Stimulated activated CD4-positive, alpha-beta T cell treated with anti-CD3 and anti-CD28 coated beads, Interleukin-15, amount 100 ng/mL, for 1 hour (primary cell): ENCODE data around the gene LYPD6.
"Not testable (repeated sequence)": the region's sequence is repeated elsewhere in the genome, so short reads cannot be mapped to it uniquely, and the experiment has no call there.

Experiments
- DNase-seq, 2 donors: peaks; one replicate each; pipeline ENCODE4 v3.0.0-alpha.2; 2020; ENCODE audit warnings: low read depth in 1 of 2, low spot score in 1 of 2

Gene LYPD6, protein sequence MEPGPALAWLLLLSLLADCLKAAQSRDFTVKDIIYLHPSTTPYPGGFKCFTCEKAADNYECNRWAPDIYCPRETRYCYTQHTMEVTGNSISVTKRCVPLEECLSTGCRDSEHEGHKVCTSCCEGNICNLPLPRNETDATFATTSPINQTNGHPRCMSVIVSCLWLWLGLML

DNA sequence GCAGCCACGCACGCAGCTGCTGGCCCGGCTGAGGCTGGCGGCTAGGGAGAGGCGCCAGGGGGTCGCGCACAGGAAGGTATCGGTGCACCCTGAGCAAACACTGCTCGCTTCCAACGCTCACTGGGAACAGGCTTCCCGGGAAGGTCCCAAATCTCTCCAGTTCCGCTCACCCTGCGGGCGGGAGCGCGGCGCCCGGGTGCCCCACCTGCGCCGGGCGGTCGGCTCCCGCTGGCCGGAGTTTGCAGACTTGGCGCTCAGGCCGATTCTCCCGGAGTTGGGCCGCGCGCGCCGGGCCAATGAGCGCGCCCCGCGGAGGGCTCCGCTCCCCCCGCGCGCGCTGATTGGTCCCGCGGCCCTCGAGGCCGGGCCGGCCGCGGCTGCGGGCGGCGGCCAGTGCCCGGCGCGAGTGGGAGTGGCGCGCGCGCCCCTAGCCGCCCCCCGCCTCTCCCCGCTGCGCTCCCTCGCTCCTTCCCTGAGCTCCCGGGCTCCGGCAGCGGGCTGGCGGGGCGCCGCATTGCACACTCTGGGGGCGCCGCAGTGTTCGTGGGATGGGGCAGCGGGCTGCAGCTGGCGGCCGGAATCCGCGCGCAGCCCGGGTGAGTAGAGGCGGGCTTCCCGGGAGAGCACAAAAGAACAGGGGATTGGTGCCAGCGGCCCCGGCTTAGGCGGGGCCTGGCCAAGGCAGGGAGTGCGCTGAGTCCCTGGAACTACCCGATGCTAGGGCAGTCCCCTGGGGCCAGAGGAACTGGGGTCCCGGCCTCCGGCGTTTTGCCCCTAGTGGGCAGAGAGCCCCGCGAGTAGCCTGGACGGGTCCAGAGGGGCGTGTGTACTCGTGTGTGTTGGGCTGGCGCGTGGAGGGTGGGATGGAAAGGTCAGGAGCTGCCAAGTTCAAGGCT is at the start of gene LYPD6:
TSS of gene LYPD6 (plus strand) at position 461 of the 896 bp plus-strand sequence. CDS start 107,122 bp downstream, outside the sequence.
- DNase-seq: no peak

DNA sequence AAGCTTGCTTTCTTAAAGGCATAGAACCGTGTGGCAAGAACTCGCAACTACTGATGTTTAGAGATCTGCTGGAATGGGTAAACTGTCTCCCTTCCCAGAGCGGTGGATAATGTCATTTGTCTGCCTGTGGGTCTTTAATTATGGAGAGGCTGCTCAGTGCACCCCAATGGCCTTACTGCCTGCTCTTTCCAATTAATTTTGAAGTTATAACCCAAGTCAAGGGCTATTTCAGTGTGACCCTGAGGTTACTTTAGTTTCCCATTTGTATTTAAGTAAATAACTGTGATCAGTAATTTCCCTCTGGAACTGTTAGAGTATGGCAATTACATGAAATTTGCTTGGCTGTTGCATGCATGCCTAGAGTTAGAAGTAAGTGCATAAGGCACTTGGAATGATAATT is 48.9 kb upstream of the LYPD6 start:
- DNase-seq: no peak

DNA sequence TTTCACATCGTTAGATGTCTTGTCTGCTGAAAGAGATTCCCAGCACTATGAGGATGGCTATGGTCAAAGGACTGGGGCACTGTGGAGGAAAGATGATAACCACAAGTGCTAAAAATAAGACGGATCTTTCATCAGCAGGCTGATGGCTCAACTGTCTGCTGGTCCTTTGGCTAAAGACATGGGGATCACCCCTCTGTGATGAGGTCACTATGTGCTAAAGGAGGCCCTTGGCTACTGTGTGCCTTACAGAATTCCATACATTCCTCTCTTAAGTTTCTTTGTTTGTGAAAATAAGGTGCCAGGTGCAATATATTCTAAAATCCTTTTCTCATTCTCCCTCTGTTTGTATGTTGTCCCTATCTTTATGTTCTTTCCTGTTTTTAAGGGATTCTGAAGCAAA is 39.7 kb upstream of the LYPD6 start:
- no peak for DNase-seq

DNA sequence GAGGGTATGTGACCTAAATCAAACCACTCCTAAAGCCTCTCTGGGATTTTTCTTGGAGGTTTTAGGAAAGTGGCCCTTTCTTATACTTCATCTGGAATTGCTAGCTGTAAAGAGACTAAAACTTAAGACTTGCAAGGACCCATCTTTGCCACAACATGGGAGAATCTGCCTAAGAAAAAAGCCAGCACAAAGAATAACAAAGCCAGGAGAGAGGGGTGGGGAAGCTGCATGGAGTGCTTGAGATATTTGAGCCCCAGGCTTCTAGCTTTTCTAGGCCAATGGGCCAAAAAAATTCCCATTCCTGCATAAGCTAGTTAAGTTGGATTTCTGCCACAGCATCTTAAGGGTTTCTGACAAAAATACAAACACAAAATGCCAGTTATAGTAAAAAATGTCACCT is 38.5 kb upstream of the LYPD6 start:
- no peak for DNase-seq

DNA sequence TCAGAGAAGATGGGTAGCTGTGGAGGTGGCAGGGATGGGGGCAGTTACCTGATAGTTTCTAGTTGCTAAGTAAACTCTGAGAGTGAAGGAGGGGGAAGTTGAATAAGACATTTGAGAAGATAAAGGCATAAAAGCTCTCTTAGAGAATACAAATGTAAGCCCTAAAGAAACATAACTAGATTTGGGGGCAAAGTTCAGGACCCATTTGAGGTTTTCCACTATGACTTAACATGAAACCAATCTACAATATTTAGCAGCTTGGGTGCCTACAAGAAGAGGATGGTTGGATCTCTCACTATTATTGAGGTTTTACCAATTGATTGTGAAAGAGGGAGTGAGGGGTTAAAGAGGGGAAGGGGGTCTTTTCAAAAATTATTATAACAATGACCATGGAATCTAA is 34.4 kb upstream of the LYPD6 start:
- no peak for DNase-seq

DNA sequence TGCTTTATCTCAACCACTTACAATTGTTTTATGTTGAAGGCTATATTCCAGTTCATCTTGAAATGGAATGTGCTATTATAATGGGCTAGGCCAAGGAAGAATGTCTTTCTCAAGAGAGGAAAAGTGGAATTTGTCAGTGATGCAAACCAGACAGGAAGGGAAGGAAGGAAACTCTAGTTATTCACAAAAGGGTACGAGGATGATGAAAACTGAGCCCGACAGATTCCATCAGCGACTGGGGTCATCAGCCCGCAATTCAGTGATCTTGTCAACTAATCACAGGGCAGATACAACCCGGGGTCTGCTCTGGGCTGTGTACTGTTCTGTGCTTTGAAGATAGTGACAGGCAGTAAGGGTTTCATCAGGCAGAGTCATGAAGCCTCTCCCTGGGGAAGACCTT is 23.4 kb upstream of the LYPD6 start:
- DNase-seq: no peak

DNA sequence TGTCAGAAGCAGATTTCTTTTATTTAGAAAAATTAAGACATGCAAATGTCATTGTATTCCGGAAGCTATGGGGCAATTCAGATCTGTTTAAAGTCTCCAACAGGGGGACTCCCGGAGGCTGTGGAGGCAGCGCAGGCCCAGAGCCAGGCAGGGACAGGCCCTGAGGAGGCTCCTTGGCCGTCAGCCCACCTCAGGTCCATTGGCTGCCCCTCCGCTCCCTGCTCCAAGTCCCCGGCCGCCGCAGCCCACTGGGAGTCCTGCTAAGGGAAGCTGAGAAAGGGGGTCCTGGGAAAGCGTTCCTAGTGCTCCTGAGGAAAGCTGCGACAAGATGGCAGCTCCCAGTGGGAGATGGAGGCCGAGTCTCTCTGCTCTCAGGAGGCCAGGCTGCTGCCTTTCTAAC is 20.0 kb upstream of the LYPD6 start:
- no peak for DNase-seq

DNA sequence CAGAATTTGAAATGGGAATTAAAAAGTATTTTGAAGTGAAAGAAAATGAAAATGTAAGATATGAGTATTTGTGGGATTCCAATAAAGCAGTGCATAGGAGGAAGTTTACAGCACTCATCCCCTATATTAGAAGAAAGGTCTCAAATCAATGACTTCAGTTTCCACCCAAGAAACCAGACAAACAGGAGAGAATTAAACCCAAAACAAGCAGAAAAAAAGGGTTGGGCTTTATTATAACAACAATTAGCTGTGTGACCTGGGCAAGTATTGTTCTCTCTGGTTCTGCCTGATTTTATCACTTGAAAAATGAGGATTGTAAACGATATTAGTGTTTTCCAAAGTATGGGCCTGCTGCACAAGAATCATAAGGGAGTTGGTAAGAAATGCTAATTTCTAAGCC is 18.3 kb upstream of the LYPD6 start:
- DNase-seq: no peak

DNA sequence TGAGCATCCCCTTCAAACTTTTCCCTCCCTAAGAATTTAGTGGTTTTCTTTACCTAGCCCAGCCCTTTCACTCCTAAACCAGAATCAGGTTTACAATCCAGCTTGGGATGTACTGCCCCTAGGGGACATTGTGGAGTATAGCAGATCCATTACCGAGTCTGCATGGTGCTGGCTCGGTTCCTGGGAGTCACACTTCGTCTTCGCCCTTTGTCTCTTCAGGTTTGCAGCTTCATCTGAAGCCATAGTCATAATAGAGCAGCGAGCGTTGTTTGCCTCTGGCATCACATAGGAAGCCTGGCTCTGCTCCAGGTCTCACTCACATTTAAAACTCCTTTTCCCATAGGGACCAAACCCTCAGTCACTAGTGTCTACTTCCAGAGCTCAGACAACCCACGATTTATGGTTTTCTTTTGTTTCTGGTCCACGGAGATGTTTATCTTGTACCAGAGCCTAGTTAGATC is 16.8 kb upstream of the LYPD6 start:
- DNase-seq: no peak

DNA sequence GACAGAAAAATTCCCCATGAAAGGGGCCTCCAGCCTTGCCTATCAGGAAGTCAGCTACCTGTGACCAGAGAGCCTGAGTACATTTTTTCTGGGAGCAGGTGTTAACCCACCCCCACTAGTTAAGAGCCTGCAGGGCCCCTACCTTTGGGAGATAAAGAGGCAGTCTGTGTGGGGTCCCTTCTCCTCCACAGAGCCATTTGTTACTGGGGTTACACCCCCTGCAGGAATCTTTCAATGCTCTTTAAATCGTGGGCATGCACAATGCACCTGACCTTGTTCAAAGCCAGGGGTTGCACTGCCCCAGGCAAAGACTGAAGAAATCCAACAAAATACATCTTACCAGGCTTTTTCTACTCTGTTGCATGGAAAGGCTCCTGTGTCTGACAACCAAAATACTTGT is 15.7 kb upstream of the LYPD6 start:
- DNase-seq: no peak

DNA sequence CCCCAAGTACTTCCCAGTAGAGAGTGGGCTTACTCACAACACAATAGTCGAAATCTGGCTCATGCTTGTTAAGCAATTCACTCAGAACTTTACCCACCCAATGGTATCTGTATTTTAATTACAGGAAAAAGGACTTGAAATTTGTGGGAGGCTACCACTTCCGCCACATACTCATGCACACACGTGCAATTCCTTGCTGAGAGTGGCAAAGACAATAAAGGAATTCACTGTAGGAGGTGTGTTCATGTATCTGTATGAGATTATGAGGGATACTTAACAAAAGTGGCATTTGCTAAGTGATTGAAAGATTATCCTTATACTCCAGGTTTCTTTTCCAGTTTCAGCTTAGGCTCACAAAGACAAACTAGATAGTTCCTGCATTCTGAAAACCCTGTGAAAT is 14.9 kb upstream of the LYPD6 start:
- DNase-seq: no peak

DNA sequence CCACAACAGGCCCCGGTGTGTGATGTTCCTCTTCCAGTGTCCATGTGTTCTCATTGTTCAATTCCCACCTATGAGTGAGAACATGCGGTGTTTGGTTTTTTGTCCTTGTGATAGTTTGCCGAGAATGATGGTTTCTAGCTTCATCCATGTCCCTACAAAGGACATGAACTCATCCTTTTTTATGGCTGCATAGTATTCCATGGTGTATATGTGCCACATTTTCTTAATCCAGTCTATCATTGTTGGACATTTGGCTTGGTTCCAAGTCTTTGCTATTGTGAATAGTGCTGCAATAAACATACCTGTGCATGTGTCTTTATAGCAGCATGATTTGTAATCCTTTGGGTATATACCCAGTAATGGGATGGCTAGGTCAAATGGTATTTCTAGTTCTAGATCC is 11.8 kb upstream of the LYPD6 start:
- DNase-seq: not testable (repeated sequence)

DNA sequence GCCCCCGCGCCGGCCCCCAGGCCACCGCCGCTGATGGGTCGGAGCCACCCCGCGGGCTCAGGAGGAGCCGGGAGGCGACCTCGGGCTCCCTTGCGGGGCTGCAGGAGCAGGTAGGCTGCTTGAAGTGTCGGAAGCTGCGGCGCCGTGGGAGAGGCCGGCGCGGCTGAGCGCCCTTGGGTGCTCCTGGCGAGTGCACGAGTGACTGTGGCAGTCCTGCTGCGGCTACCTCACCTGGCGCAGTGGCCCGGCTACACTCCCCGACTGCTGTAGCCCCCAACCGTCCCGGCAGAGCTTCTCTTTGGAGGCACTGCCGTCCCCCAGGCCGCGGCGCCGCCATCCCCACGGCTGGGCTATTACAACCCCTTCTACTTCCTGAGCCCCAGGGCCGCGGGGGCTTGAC is 10.0 kb upstream of the LYPD6 start:
- DNase-seq: no peak

DNA sequence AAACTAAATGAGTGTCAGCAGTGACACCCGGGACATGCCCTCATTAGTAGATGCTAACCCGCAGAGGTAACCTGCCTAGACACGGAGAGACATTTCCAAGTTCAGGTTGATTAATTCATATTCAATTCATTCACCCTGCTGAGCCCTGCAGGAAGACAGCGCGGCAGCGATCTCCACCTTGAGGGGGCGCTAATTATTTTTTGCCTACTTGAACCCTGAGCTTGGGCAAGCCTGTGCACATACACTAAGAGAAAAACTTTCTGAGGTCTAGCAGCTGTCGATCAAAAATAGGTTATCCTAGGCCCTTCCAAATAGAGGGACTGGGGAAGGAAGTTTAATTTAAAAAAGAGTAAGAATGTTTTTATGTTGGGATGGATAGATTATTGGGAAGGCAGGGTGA is 1.3 kb upstream of the LYPD6 start:
- no peak for DNase-seq

DNA sequence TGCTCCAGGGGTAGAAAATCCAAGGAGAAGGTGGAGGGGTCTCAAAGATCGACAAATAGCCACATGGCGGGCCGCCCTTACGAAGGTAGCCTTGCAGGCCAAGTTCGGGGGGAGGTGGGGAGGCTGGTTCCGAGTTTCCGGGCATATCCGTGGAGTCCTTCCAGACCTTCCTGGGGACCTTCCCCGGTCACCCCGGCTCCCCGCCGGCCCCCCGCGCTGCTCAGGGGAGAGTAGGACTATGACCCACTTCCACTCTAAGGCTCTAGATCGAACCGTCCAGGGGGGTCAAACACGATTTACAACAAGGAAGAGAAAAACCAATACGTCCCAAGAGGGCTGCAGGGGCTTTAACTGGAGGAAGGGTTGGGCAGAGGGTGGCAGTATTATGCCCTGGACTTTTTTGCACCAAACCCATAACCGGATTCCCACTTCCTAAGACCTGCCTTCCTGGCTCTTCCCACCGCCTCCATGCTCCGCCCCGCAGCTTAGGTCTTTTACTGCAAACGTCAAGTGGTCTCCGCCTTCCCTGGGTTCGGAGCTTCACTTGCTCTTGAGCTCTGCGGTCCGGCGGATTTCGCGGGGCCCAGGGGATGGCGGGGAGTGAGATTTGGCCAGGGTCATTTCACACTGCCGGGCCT is 779 bp upstream of the LYPD6 start:
- no peak for DNase-seq

DNA sequence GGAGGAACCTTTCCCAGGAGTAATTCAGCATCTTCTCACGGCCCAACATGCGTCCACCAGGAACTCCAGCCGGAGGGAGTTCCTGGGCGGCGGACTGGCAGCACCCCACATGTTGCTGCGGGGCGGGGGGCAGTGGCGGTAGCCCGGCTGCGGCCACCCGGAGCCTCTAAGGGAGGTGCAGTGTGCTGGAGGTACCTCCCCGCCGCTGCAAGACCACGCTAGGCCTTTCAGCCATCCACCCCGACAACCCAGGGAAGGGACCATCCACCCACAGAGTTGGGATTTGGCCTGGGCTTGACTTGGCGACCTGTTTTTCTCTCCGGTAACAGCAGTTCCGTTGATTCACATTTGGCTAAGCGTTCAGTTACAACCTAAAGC is 625 bp downstream of the LYPD6 start:
- DNase-seq: no peak

DNA sequence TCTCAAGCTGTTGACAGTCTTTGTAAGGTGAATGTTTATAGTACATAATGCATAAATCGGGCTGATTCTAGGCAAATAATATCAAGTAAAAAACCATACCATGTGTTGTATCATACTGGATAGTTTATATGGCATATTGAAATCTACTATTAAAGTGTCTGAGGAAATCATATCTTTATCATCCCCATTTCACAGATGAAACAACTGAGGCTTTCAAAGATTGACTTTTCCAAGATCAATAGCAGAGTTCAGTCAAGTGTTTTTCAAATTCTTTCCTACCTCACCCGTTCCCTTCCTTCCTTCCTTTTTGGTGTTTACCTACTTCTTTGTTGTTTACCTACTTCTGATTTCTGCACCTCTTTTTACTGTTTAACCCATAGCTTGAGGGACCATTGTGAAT is 2.0 kb downstream of the LYPD6 start:
- no peak for DNase-seq

DNA sequence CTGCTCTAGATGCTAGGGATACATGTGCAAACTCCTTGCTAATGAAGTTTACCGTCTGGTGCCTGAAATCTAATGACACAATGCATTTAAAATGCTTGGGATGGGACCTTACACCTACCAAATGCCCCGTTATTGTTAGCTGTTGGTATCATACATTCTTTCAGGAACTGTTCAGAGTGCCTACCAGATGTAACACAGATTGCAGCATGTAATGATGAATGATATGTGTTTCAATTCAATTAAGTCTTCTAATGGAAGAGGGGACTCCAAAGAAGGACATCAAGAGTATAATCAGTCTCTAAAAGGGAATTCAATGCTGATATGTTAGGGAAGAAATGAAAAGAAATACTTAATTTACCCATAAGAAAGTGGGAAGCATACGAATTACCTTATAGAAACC is 3.2 kb downstream of the LYPD6 start:
- DNase-seq: no peak

DNA sequence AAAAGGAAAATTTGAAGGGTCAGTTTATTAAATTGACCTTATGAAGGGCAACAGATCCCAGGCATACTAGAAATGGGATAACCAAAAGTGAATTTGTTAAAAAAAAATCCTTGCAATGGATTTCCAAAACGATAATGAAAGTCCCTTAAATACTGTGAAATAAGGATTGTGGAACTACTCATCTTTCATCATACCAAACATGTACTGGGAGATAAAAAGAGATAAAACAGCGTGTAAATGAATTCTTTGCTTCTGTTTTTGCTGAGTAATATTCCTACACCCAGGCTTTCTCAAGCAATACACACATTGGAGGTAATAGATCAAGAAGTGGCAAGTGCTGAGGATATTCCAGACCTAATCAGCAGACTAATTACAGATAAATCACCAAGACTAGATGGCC is 3.8 kb downstream of the LYPD6 start:
- no peak for DNase-seq

DNA sequence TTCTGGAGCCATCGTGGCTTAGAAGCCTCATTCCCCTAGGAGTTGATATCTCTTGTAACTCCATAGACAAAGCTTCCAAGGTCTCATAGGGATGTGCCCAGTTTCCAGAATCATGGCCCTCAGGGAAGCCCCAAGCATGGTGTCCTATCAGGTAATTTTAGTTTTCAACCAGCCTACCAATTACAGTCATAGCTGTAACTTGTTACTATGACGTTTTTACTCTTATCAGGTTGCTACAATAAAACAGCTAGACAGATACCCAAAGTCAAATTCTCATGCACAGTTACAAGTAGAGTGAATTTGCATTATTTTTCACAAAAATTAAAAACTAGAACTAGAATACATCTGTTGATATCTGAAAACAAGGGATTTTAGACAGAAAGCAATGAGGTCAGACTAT is 8.9 kb downstream of the LYPD6 start:
- no peak for DNase-seq

DNA sequence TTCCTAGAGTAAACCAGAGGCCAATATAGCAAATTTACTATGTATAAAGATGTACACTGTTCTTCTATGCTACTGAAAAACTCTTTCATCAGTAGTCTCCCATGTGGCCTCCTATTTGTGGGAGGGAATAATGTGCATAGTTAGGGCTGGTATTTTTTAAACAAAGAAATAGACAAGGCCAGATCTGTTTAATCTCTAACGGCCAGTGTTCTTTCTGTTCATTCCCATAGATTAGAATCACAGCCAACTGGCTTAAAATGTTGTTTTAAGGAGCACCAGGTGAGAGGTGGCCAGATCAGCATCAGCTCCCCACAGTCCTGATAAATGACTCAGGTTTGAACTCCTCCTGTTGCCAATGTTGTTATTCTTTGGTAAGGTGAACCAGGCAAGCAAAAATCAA is 12.1 kb downstream of the LYPD6 start:
- no peak for DNase-seq

DNA sequence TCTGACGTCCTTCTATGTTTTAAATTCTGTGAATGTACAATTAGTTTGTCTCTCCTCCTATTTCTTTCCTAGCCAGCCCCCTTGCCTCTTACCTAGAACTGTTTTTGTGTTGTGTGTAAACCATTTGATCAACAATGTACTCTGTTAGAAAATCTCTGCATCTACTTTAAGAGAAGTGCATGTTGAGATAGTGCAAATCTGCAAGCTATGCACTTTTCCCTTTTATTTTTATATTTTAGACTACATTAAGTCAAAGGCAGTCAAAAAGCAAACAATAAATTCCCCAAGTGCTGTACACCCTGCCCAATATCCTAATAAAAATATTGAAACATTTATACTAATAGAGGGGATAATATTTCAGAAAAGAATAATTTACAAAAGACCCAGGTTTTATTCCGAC is 13.7 kb downstream of the LYPD6 start:
- DNase-seq: no peak
